Raji (cell line): ENCODE results near the gene AIFM3.

Experiments
- POLR2A ChIP-seq: IDR thresholded peaks from 2 replicates; pipeline ENCODE4 v1.6.1; 2011; ENCODE audit warnings: low read depth, low read length, control low read depth; ENCODE audit not compliant: insufficient read depth

AIFM3 gene

GRCh38 chr22:20940186-20940651 is 26.8 kb upstream of the AIFM3 start:
- TF ChIP-seq POLR2A: no peak

- no peak for TF ChIP-seq POLR2A
Observed at GRCh38 chr22:20940904-20941385, 26.1 kb upstream of the AIFM3 start.

GRCh38 chr22:20943104-20943933 is 23.7 kb upstream of the AIFM3 start:
- TF ChIP-seq POLR2A: no peak

DNA sequence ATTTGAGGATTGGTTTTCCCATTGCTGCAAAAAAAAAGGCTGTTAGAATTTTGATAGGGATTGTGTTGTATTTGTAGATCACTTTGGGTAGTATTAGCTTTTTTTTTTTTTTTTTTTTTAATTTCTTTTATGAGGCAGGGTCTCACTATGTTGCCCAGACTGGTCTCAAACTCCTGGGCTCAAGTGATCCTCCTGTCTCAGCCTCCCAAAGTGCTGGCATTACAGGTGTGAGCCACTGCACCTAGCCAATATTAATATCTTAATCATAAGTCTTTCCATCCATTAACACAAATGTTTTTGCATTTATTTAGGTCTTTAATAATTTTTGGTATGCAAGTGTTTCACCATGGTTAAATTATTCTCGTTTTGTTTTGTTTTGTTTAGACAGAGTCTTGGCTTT is 23.0 kb upstream of the AIFM3 start:
- no peak for TF ChIP-seq POLR2A

GRCh38 chr22:20945578-20945934 is 21.5 kb upstream of the AIFM3 start:
- TF ChIP-seq POLR2A: no peak

- TF ChIP-seq POLR2A: no peak
Observed at GRCh38 chr22:20946080-20946986, 20.7 kb upstream of the AIFM3 start.

DNA sequence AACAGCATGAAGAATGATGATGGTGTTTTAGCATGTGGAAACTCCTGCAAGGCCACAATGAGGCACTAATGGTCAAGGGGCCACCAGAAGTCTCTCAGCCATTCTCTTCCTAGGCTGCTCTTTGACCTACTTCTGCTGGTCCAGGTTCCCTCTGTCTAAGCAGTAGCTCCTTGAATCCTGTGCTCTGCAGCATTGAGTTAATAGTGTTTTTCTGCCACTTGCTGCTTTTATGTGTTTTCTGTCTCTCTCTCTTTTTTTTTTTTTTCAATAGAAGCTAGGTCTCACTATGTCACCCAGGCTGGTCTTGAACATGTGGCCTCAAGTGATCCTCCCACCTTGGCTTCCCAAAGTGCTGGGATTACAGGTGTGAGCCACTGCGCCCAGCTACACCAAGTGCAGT is 20.1 kb upstream of the AIFM3 start:
- no peak for TF ChIP-seq POLR2A

- TF ChIP-seq POLR2A: no peak
Observed at GRCh38 chr22:20948450-20948849, 18.6 kb upstream of the AIFM3 start.

GRCh38 chr22:20948989-20949388 is 18.1 kb upstream of the AIFM3 start:
- no peak for TF ChIP-seq POLR2A

GRCh38 chr22:20949698-20950183 is 17.3 kb upstream of the AIFM3 start:
- no peak for TF ChIP-seq POLR2A

DNA sequence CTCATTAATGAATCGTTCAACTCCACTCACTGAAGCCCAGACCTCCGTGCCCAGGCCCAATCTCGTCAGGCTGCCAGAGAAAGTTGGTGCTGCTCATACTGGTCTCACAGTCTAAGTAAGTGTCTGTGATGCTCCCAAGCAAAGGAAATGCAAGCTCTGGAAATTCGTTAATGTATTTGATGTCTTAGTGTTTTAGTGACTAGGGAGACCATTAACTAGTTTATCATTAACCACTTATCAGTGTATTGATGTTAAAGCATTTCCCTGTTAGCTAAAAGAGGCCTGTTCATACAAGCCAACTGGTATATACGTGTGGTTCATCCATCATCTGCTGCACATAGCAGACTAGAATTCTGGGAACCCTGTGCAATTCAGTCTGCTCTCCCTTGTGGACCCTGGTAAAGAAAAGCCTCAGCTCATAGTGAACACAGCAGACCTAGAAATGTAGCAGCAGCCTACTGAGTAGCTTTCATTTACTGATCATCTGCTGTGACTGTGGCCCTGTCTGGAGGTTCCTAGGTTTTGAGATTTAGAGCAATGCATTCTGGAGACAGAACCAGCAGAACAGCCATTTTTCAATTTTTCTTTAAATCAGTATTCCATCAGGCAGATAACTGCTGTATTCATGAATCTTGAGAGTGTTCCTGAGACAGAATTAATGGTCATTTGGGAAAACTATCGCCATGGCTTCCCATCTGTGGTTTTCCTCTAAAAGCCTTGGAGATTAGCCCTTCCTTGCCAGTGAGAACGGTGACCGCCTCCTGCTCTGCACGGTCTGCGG is 15.7 kb upstream of the AIFM3 start:
- TF ChIP-seq POLR2A: no peak

DNA sequence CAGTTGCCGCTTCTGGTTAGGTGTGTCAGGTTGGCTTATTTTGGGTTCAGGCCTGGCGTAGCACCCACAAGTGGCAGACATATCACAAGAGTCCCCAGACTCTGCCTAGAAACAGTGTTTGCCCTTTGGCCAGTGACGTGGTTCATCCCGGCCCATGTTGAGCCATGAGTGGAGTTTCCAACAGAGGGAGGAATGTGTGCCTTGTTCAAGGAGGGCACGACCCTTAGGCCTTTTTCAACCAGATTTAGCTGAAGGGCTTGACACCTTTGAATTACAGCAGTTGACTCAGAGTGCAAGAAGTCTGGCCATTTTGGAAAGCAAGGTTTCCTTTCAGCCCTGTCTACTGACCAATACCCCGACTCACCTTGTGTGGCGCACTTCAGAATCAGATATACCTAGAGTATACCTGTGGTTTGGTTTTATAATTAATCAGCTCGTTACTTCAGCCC is 15.1 kb upstream of the AIFM3 start:
- no peak for TF ChIP-seq POLR2A

GRCh38 chr22:20952544-20953341 is 14.3 kb upstream of the AIFM3 start:
- no peak for TF ChIP-seq POLR2A

GRCh38 chr22:20953342-20953608 is 13.8 kb upstream of the AIFM3 start:
- TF ChIP-seq POLR2A: no peak

DNA sequence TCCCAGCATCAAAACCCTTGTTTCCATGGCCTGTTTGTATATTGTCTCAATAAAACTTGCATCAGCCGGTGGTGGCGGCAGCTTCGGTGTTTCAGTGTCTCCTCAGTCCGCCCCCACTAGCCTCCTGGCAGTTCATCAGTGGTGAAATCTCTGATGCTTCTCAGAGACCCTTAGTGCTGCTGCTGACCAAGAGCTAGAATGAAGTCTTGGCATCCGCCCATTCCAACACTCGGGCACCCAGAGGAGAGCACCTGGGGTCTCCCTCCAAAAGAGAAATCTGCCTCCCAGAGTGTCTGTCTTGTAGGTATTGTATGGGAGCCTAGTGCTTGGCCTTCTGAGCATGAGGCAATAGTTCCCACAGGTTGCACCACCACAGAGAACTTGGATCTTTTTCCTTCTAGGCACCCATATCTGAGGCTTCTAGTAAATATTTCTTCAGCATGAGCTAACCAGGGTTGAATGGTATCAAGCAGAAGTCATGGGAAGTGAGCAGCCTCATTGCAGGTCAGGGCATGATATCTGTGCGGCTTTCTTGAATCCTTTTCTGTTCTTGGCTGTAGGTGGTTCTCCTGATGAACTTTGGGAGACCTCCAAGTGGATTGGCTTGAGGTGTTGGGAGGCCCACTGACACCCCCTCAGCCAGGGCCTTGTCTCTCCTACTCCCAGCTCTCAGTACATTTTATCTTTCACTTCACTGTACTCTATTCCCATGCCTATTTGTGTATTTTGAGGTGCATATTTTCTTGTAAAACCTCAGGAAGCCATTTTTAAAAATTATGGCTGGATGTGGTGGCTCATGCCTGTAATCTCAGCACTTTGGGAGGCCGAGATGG is 13.2 kb upstream of the AIFM3 start:
- TF ChIP-seq POLR2A: no peak
